PC-3 (cell line): ENCODE results near the gene TPRN. TPM values are rescaled to one million over a fixed set of nuclear protein-coding genes. Genes with fewer than 3 reads are reported as not detected.
A peak's percentile ranks its signal among the peaks of the same experiment; 100 is the strongest.

Experiments used
- ATAC-seq: fragments of 200-7000 bp; cut with Tn5 transposase; 2 replicates; pipeline ENCODE4 v1.9.1; 2020; ENCODE audit warnings: mild to moderate bottlenecking, moderate library complexity
- BruUV-seq: library from RNA; stranded (reverse); fragments of 400-500 nt; replicated peaks from 2 replicates; lab custom pipeline; 2021; lab: Mats Ljungman, UMichigan
- CTCF ChIA-PET: fragments of 300-600 bp; sonication (Branson Sonifier 250); formaldehyde crosslinking; loops from one replicate; lab custom pipeline; 2022; ENCODE audit warnings: antibody characterized with exemption; lab: Charles Lee
- POLR2A ChIA-PET: fragments of 300-600 bp; sonication (Branson Sonifier 250); formaldehyde crosslinking; loops from one replicate; lab custom pipeline; 2022; ENCODE audit warnings: antibody characterized with exemption; ENCODE audit not compliant: unreplicated experiment; lab: Charles Lee
- DNase-seq: peaks from one replicate; pipeline ENCODE4 v3.0.0-alpha.2; 2015
- H2AFZ ChIP-seq: fragments of 300-600 bp; sonication (generic); 2 replicates; pipeline ENCODE4 v1.6.0; 2016; ENCODE audit warnings: antibody characterized with exemption, low read length
- H3F3A ChIP-seq: fragments of 300-600 bp; sonication (generic); one replicate; pipeline ENCODE4 v1.6.0; 2017; ENCODE audit warnings: antibody characterized with exemption, low read length, control low read depth, mild to moderate bottlenecking; ENCODE audit not compliant: unreplicated experiment
- H3K27ac ChIP-seq: fragments of 300-600 bp; sonication (generic); 2 replicates; pipeline ENCODE4 v1.5.1; 2016; ENCODE audit warnings: mild to moderate bottlenecking, low read length
- H3K27me3 ChIP-seq: fragments of 300-600 bp; sonication (generic); 2 replicates; pipeline ENCODE4 v1.6.1; 2016; ENCODE audit warnings: low read length, mixed read lengths
- H3K36me3 ChIP-seq: fragments of 300-600 bp; sonication (generic); 2 replicates; pipeline ENCODE4 v1.6.1; 2016; ENCODE audit warnings: low read depth, mixed run types, low read length, mixed read lengths
- H3K4me1 ChIP-seq: fragments of 300-600 bp; sonication (generic); 2 replicates; pipeline ENCODE4 v1.5.1; 2016; ENCODE audit warnings: low read length; ENCODE audit not compliant: insufficient read depth
- H3K4me2 ChIP-seq: fragments of 300-600 bp; sonication (generic); 2 replicates; pipeline ENCODE4 v1.6.0; 2016; ENCODE audit warnings: low read length
- H3K4me3 ChIP-seq: fragments of 300-600 bp; sonication (generic); 2 replicates; pipeline ENCODE4 v1.5.1; 2016; ENCODE audit warnings: mild to moderate bottlenecking, low read length, mixed read lengths
- H3K79me2 ChIP-seq: fragments of 300-600 bp; sonication (generic); 2 replicates; pipeline ENCODE4 v1.6.1; 2017; ENCODE audit warnings: low read length, mixed read lengths
- H3K9ac ChIP-seq: fragments of 300-600 bp; sonication (generic); 2 replicates; pipeline ENCODE4 v1.6.0; 2016; ENCODE audit warnings: mild to moderate bottlenecking, low read length
- H3K9me2 ChIP-seq: fragments of 300-600 bp; sonication (generic); replicated peaks from 2 replicates; pipeline ENCODE4 v1.6.1; 2016; ENCODE audit warnings: mixed run types, low read length, mixed read lengths
- H3K9me3 ChIP-seq: fragments of 300-600 bp; sonication (generic); 2 replicates; pipeline ENCODE4 v1.6.1; 2016; ENCODE audit warnings: low read length, mixed read lengths
- H4K20me1 ChIP-seq: fragments of 300-600 bp; sonication (generic); 2 replicates; pipeline ENCODE4 v1.6.1; 2016; ENCODE audit warnings: low read length, mixed read lengths
- EZH2 ChIP-seq: fragments of 300-600 bp; sonication (generic); IDR thresholded peaks from one replicate; pipeline ENCODE4 v1.6.1; 2017; ENCODE audit warnings: antibody characterized with exemption, mild to moderate bottlenecking, low read length; ENCODE audit not compliant: unreplicated experiment
- EZH2phosphoT487 ChIP-seq: fragments of 300-600 bp; sonication (generic); IDR thresholded peaks from 2 replicates; pipeline ENCODE4 v1.6.1; 2018; ENCODE audit warnings: mild to moderate bottlenecking, antibody characterized with exemption, low read length, borderline replicate concordance
- intact Hi-C: fragments of 100-400 bp; cut with micrococcal nuclease; formaldehyde crosslinking; loops from 2 replicates; pipeline ENCODE4 v1.9.0; 2023
- total RNA-seq: library from RNA; depleted of rRNA; stranded (reverse); fragments of >200 nt; gene quantifications from 2 replicates; pipeline ENCODE4 v1.2.3, GENCODE V29; 2014
- TF ChIP-seq, protein P1 (sequence below): fragments of 300-600 bp; sonication (generic); conservative IDR thresholded peaks from 2 replicates; pipeline ENCODE4 v1.5.1; 2017; ENCODE audit warnings: antibody characterized with exemption, low read depth, mild to moderate bottlenecking, low read length

Gene TPRN
- total RNA-seq, 1 experiment from 2014 or later = 11.3 TPM

DNA sequence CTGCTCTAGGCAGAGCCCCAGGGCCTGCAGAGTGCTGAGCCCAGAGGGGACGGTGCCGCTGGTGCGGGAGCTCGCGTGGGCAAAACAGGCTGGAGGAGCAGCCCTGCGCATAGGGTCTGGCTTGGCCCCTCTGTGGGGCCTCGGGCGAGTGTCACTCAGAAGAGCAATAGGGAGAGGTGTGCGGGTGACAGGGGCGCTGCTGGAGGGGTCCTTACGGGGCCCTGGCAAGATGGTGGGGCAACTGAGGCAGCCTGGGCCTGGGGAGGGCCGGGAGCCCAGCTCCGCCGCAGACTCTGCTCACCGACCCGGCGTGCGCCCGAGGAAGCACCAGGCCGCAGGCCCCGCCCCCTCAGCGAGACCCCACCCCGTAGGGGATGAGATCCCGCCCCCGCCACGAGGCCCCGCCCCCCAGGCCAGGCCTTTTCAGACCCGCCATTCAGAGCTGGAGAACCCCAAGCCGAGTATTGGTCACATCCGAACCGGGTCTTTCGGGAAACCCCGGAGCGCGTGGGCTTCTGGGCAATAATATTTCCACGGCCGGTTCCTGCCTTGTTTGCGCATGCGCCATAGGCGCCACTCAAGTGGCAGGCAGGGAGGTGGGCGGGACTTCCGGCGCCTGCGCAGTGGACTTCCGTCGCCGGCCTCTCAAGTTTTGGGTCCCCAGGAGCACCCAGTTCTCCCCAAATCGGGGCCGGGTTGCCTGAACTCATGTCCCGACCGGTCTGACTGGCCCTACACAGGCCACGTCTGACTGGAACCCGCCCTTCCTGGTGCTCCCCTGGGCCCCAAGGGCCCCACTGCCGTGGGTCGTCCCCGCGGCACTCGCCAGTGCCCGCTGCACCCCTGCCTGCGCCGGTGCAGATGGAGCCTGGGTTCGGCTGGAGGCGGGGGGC lies 22.8 kb upstream of the TPRN start:
- H3K79me2 ChIP-seq = peaks cover 19% of the 10 kb centered on the region
- peak overlapping the region; percentile 97 for H3K9ac ChIP-seq
- no peaks in the 10 kb centered on the region for H3K27me3 ChIP-seq
- peak overlapping the region; percentile 99 for H3K4me2 ChIP-seq
- TF ChIP-seq, protein P1, sequence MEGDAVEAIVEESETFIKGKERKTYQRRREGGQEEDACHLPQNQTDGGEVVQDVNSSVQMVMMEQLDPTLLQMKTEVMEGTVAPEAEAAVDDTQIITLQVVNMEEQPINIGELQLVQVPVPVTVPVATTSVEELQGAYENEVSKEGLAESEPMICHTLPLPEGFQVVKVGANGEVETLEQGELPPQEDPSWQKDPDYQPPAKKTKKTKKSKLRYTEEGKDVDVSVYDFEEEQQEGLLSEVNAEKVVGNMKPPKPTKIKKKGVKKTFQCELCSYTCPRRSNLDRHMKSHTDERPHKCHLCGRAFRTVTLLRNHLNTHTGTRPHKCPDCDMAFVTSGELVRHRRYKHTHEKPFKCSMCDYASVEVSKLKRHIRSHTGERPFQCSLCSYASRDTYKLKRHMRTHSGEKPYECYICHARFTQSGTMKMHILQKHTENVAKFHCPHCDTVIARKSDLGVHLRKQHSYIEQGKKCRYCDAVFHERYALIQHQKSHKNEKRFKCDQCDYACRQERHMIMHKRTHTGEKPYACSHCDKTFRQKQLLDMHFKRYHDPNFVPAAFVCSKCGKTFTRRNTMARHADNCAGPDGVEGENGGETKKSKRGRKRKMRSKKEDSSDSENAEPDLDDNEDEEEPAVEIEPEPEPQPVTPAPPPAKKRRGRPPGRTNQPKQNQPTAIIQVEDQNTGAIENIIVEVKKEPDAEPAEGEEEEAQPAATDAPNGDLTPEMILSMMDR = no peak
- no peak for TF ChIP-seq EZH2
- peaks cover 2% of the 10 kb centered on the region for H3F3A ChIP-seq
- H3K4me3 ChIP-seq = peak overlapping the region; percentile 88
- H3K36me3 ChIP-seq = no peaks in the 10 kb centered on the region
- ChIA-PET POLR2A (interaction anchor here (0.6 to 0.8 kb wide), 3 partner anchors 19 to 504 kb away, joined by 3 to 32 read pairs (median 5); no protein-coding TSS in a partner anchor), CTCF (interaction anchor here (0.5 to 1.3 kb wide), 3 partner anchors 11 to 54 kb away, joined by 3 to 11 read pairs (median 4); partner anchors contain the start of gene TOR4A)
- H3K9me2 ChIP-seq = no peaks in the 10 kb centered on the region
- BruUV-seq = no TSS peak
- peaks cover 47% of the 10 kb centered on the region for H3K4me1 ChIP-seq
- peak; percentile 97 for DNase-seq
- H2AFZ ChIP-seq = peak overlapping the region; percentile 69
- intact Hi-C loops = no loop called here
- peak; percentile 33 for ATAC-seq
- H4K20me1 ChIP-seq = no peaks in the 10 kb centered on the region
- peak overlapping the region; percentile 81 for H3K27ac ChIP-seq
- H3K9me3 ChIP-seq = no peaks in the 10 kb centered on the region

GRCh38 chr9:137222190-137223077 lies 21.9 kb upstream of the TPRN start, which contains the start of gene RNF208:
TSS of gene RNF208 (minus strand) at chr9:137222240. CDS start at chr9:137221212, 1,028 bp downstream.
- Histone ChIP-seq H3K4me1 (peaks cover 51% of the 10 kb centered on the region), H3K9ac (peak within 1 kb of the TSS; percentile 41)
- TSS peak; percentile 33 for BruUV-seq

More at GRCh38 chr9:137222190-137223077, 21.9 kb upstream of the TPRN start, which contains the start of gene RNF208:
- H3K9me2 ChIP-seq = no peaks in the 10 kb centered on the region
- no peak within 1 kb of the TSS for H2AFZ ChIP-seq
- peaks cover 2% of the 10 kb centered on the region for H3F3A ChIP-seq
- ATAC-seq (no peak), DNase-seq (no peak)
- ChIA-PET CTCF (no interaction called here), POLR2A (interaction anchor here (0.6 kb wide), 1 partner anchor 503 kb away, joined by 3 read pairs; no protein-coding TSS in a partner anchor)
- H3K9me3 ChIP-seq = no peaks in the 10 kb centered on the region
- intact Hi-C loops = no loop called here
- H3K79me2 ChIP-seq = peaks cover 19% of the 10 kb centered on the region
- H3K4me3 ChIP-seq = peak within 1 kb of the TSS; percentile 88
- TF ChIP-seq EZH2 (no peak), EZH2phosphoT487 (no peak)
- TF ChIP-seq, protein P1 = no peak
- H3K36me3 ChIP-seq = no peaks in the 10 kb centered on the region
- H3K27ac ChIP-seq = peak within 1 kb of the TSS; percentile 34; the same call in 1 of the 2 replicates
- H3K4me2 ChIP-seq = peak within 1 kb of the TSS; percentile 93
- no peaks in the 10 kb centered on the region for H4K20me1 ChIP-seq
- no peaks in the 10 kb centered on the region for H3K27me3 ChIP-seq
